ENCODE results near the gene OSBPL8.

DNA sequence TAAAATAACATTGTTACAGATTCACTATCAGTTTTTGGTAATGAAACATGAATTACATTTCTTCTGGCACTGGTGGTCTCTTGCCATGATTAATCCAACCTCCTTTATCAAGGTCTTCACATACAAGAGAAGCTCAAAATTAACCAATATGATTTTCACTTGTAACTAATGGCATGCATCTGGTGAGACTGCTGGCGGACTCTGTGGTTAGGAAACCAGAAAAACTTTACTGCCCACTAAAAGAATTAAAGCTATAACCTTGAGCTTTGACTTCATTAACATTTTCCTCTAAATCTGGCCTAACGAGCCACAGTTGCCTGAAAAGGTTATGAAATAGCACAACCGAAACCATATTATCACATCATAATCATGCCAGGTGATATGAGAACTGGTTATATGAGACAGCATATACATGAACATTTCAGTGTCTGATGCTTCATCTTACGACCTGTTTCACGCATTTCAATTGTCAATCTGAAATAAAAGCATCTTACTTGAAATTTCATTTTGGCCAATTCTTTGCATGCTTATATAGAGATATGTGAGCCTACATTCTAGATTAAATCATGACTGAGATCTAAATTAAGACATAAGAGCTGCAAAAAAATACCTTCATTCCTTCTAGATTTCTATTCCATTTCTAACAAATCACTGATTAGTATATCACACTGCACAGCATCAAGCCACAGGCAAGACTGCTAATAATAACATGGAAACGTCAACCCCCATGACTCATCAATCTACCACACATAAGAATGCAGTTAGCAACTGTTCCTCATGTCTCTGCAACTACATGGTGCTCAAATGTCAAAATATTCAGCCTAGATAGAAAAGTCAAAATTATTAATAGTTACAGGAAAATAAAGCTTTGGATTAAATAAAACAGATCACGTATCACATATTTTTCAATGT, 89.3 kb downstream of the OSBPL8 start:
- TF ChIP-seq RARB (CRISPR knock-in tag; IDR thresholded peaks at IDR 0.05) (no peak), OSR1 (CRISPR knock-in tag; IDR thresholded peaks at IDR 0.05) (no peak), ZNF8 (CRISPR knock-in tag; IDR thresholded peaks at IDR 0.05) (no peak), GLIS3 (CRISPR knock-in tag; IDR thresholded peaks at IDR 0.05) (no peak), ZFP3 (CRISPR knock-in tag; IDR thresholded peaks at IDR 0.05) (no peak), ZNF70 (CRISPR knock-in tag; IDR thresholded peaks at IDR 0.05) (no peak), ZNF565 (CRISPR knock-in tag; conservative IDR thresholded peaks at IDR 0.05; ENCODE audit: low read depth) (no peak)
- TF ChIP-seq, protein P1, sequence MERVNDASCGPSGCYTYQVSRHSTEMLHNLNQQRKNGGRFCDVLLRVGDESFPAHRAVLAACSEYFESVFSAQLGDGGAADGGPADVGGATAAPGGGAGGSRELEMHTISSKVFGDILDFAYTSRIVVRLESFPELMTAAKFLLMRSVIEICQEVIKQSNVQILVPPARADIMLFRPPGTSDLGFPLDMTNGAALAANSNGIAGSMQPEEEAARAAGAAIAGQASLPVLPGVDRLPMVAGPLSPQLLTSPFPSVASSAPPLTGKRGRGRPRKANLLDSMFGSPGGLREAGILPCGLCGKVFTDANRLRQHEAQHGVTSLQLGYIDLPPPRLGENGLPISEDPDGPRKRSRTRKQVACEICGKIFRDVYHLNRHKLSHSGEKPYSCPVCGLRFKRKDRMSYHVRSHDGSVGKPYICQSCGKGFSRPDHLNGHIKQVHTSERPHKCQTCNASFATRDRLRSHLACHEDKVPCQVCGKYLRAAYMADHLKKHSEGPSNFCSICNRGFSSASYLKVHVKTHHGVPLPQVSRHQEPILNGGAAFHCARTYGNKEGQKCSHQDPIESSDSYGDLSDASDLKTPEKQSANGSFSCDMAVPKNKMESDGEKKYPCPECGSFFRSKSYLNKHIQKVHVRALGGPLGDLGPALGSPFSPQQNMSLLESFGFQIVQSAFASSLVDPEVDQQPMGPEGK (CRISPR knock-in tag; IDR thresholded peaks at IDR 0.05; ENCODE audit: borderline replicate concordance), result no peak
- TF ChIP-seq, protein P2, sequence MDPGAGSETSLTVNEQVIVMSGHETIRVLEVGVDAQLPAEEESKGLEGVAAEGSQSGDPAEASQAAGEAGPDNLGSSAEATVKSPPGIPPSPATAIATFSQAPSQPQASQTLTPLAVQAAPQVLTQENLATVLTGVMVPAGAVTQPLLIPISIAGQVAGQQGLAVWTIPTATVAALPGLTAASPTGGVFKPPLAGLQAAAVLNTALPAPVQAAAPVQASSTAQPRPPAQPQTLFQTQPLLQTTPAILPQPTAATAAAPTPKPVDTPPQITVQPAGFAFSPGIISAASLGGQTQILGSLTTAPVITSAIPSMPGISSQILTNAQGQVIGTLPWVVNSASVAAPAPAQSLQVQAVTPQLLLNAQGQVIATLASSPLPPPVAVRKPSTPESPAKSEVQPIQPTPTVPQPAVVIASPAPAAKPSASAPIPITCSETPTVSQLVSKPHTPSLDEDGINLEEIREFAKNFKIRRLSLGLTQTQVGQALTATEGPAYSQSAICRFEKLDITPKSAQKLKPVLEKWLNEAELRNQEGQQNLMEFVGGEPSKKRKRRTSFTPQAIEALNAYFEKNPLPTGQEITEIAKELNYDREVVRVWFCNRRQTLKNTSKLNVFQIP (CRISPR knock-in tag; IDR thresholded peaks at IDR 0.05; ENCODE audit: borderline replicate concordance, low read depth), result no peak
